Measurements from ENCODE around the gene UVSSA. TPM values are rescaled to one million over a fixed set of nuclear protein-coding genes. Genes with fewer than 3 reads are reported as not detected.

UVSSA gene
- total and polyA plus RNA-seq, 2 donors (not counting 1 experiment from before 2014, with no cell fraction given) = 34.6 to 40.5 TPM

GRCh38 chr4:1336088-1336491 lies 10.9 kb upstream of the UVSSA start:
- ATAC-seq (ENCODE audit: low read depth) (no peak), DNase-seq (no peak)
- Mint-ChIP-seq H3K27ac (no peak overlapping the region), H3K27me3 (no peaks in the 10 kb centered on the region), H3K4me1 (no peaks in the 10 kb centered on the region), H3K4me3 (no peak overlapping the region), H3K9me3 (ENCODE audit: insufficient read depth) (no peaks in the 10 kb centered on the region)
- no peaks in the 10 kb centered on the region for H3K27me3 ChIP-seq (replicated peaks in 1 of 4; ENCODE audit: control extremely low read depth in 1 of 4, control insufficient read depth in 3 of 4, insufficient read depth in 4 of 4, low read length in 3 of 4)
- H3K4me2 ChIP-seq (replicated peaks; ENCODE audit: low read depth, low read length, poor library complexity, severe bottlenecking) = no peak overlapping the region
- CTCF ChIA-PET = no interaction called here
- H3K9ac ChIP-seq (ENCODE audit: low read length) = no peak overlapping the region
- H2AFZ ChIP-seq (ENCODE audit: insufficient read depth, low read depth, low read length, poor library complexity, severe bottlenecking) = no peak overlapping the region
- H4K20me1 ChIP-seq (ENCODE audit: control insufficient read depth, insufficient read depth, low read length, poor library complexity, severe bottlenecking) = peaks cover 19% of the 10 kb centered on the region
- H3K4me3 ChIP-seq (ENCODE audit: control extremely low read depth in 1 of 5, extremely low read depth in 1 of 5, insufficient read depth in 1 of 5, low read depth in 2 of 5, low read length in 4 of 5) = no peak overlapping the region
- no peak overlapping the region for H3K27ac ChIP-seq (ENCODE audit: low read length in 2 of 2)
- H3K36me3 ChIP-seq (replicated peaks in 1 of 2; ENCODE audit: control extremely low read depth in 1 of 2, control insufficient read depth in 1 of 2, extremely low read depth in 1 of 2, insufficient read depth in 2 of 2, low read length in 1 of 2) = peaks cover 0 to 63% of the 10 kb centered on the region in 2 experiments
- H3K4me1 ChIP-seq (ENCODE audit: control insufficient read depth in 2 of 2, insufficient read depth in 2 of 2, low read length in 2 of 2) = no peaks in the 10 kb centered on the region
- TF ChIP-seq EZH2 (IDR thresholded peaks at IDR 0.05; ENCODE audit: borderline replicate concordance, insufficient read depth, low read depth, low read length, poor library complexity, severe bottlenecking) = no peak
- no peak for TF ChIP-seq CTCF (IDR thresholded peaks at IDR 0.05)
- WGBS (ENCODE audit: insufficient coverage) = 96% methylated on average over 7 of the region's 7 CpGs
- no peaks in the 10 kb centered on the region for H3K79me2 ChIP-seq (ENCODE audit: control insufficient read depth, insufficient read depth, low read length)
- H3K9me3 ChIP-seq (ENCODE audit: control extremely low read depth in 1 of 3, control insufficient read depth in 2 of 3, insufficient read depth in 1 of 3, low read length in 2 of 3) = peaks cover 0 to 9% (median 0%) of the 10 kb centered on the region in 3 donors
- intact Hi-C loops (cut with micrococcal nuclease) = no loop called here
- POLR2A ChIA-PET = no interaction called here

- Histone ChIP-seq H3K9ac (ENCODE audit: low read length) (no peak overlapping the region), H2AFZ (ENCODE audit: insufficient read depth, low read depth, low read length, poor library complexity, severe bottlenecking) (no peak overlapping the region), H3K4me2 (replicated peaks; ENCODE audit: low read depth, low read length, poor library complexity, severe bottlenecking) (no peak overlapping the region), H4K20me1 (ENCODE audit: control insufficient read depth, insufficient read depth, low read length, poor library complexity, severe bottlenecking) (peaks cover 7% of the 10 kb centered on the region), H3K9me3 (ENCODE audit: control extremely low read depth in 1 of 3, control insufficient read depth in 2 of 3, insufficient read depth in 1 of 3, low read length in 2 of 3) (peaks cover 0 to 9% (median 0%) of the 10 kb centered on the region in 3 donors), H3K4me3 (ENCODE audit: control extremely low read depth in 1 of 5, extremely low read depth in 1 of 5, insufficient read depth in 1 of 5, low read depth in 2 of 5, low read length in 4 of 5) (no peak overlapping the region), H3K4me1 (ENCODE audit: control insufficient read depth in 2 of 2, insufficient read depth in 2 of 2, low read length in 2 of 2) (no peaks in the 10 kb centered on the region), H3K27ac (ENCODE audit: low read length in 2 of 2) (no peak overlapping the region), H3K79me2 (ENCODE audit: control insufficient read depth, insufficient read depth, low read length) (no peaks in the 10 kb centered on the region), H3K27me3 (replicated peaks in 1 of 4; ENCODE audit: control extremely low read depth in 1 of 4, control insufficient read depth in 3 of 4, insufficient read depth in 4 of 4, low read length in 3 of 4) (no peaks in the 10 kb centered on the region), H3K36me3 (replicated peaks in 1 of 2; ENCODE audit: control extremely low read depth in 1 of 2, control insufficient read depth in 1 of 2, extremely low read depth in 1 of 2, insufficient read depth in 2 of 2, low read length in 1 of 2) (peaks cover 0 to 59% of the 10 kb centered on the region in 2 experiments)
- CTCF ChIA-PET = no interaction called here
- no peak for TF ChIP-seq EZH2 (IDR thresholded peaks at IDR 0.05; ENCODE audit: borderline replicate concordance, insufficient read depth, low read depth, low read length, poor library complexity, severe bottlenecking)
- no peak for TF ChIP-seq CTCF (IDR thresholded peaks at IDR 0.05)
- DNase-seq (no peak), ATAC-seq (ENCODE audit: low read depth) (no peak)
- Mint-ChIP-seq H3K9me3 (ENCODE audit: insufficient read depth) (no peaks in the 10 kb centered on the region), H3K4me3 (no peak overlapping the region), H3K4me1 (no peaks in the 10 kb centered on the region), H3K27me3 (no peaks in the 10 kb centered on the region), H3K27ac (peak overlapping the region; percentile 41)
- WGBS (ENCODE audit: insufficient coverage) = 88% methylated on average over 11 of the region's 11 CpGs
- POLR2A ChIA-PET = no interaction called here
- intact Hi-C loops (cut with micrococcal nuclease) = no loop called here
Observed at GRCh38 chr4:1337376-1337831, 9.6 kb upstream of the UVSSA start.

Measured in B cell (primary cell).